Parathyroid adenoma (tissue), 2 donors: ENCODE results near the gene TCEAL5.
A peak's percentile ranks its signal among the peaks of the same experiment; 100 is the strongest.
"Not testable (repeated sequence)": the region's sequence is repeated elsewhere in the genome, so short reads cannot be mapped to it uniquely, and the experiment has no call there.

Source experiments
- H2AFZ ChIP-seq: fragments of 300-600 bp; sonication (generic); one replicate; pipeline ENCODE4 v1.7.0; 2017; ENCODE audit warnings: antibody characterized with exemption, mild to moderate bottlenecking
- H3K27ac ChIP-seq: fragments of 300-600 bp; sonication (generic); one replicate; pipeline ENCODE4 v1.7.0; 2017
- H3K27me3 ChIP-seq: fragments of 300-600 bp; sonication (generic); one replicate; pipeline ENCODE4 v1.7.0; 2017; ENCODE audit warnings: low read length; ENCODE audit not compliant: control insufficient read depth, insufficient read depth
- H3K36me3 ChIP-seq: fragments of 300-600 bp; sonication (generic); one replicate; pipeline ENCODE4 v1.7.0; 2017; ENCODE audit warnings: low read length; ENCODE audit not compliant: control insufficient read depth, insufficient read depth
- H3K4me1 ChIP-seq: fragments of 300-600 bp; sonication (generic); one replicate; pipeline ENCODE4 v1.7.0; 2017; ENCODE audit warnings: control low read depth
- H3K4me2 ChIP-seq: fragments of 300-600 bp; sonication (generic); one replicate; pipeline ENCODE4 v1.7.0; 2017; ENCODE audit warnings: low read length
- H3K4me3 ChIP-seq: fragments of 300-600 bp; sonication (generic); one replicate; pipeline ENCODE4 v1.7.0; 2017; ENCODE audit warnings: low read depth, low read length
- H3K79me2 ChIP-seq: fragments of 300-600 bp; sonication (generic); one replicate; pipeline ENCODE4 v1.7.0; 2017; ENCODE audit warnings: control low read depth
- H3K9ac ChIP-seq: fragments of 300-600 bp; sonication (generic); one replicate; pipeline ENCODE4 v1.7.0; 2017; ENCODE audit warnings: mild to moderate bottlenecking
- H3K9me3 ChIP-seq: fragments of 300-600 bp; sonication (generic); one replicate; pipeline ENCODE4 v1.7.0; 2017; ENCODE audit warnings: low read length; ENCODE audit not compliant: control insufficient read depth
- CTCF ChIP-seq: fragments of 300-600 bp; sonication (generic); IDR thresholded peaks from one replicate; pipeline ENCODE4 v1.7.0; 2017; ENCODE audit warnings: antibody characterized with exemption, mild to moderate bottlenecking
- donor health status: primary hyperparathyroidism.

TCEAL5 gene, protein sequence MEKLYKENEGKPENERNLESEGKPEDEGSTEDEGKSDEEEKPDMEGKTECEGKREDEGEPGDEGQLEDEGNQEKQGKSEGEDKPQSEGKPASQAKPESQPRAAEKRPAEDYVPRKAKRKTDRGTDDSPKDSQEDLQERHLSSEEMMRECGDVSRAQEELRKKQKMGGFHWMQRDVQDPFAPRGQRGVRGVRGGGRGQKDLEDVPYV

DNA sequence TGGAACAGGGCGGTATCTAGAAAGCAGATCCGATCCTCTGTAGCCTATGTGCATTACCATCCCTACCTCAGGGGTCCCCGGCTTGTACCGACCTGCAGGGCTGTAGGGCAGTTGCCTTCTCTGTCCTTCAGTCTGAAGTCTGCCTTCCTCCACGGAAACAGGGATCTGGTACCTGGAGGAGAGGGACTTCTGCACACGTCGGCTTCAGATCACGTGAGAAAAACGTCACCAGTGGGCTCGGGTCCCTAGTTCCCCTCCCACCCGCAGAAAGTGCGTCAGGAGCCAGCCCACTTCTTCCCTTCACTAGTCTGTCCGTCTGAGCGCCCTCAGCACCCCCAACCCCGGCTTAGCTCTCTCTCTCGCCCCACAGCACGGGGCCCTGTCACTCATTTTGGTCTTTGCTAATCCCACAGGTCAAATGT, at the start of gene TCEAL5:
TCEAL5 (minus strand) TSS at position 170 of the 422 bp plus-strand sequence. CDS start 2,187 bp downstream, outside the sequence.
- H3K4me2 ChIP-seq, result no peak within 1 kb of the TSS
- no peaks in the 10 kb centered on the region for H3K79me2 ChIP-seq
- no peak within 1 kb of the TSS for H3K9ac ChIP-seq
- H3K9me3 ChIP-seq, result no peaks in the 10 kb centered on the region
- H3K36me3 ChIP-seq, result no peaks in the 10 kb centered on the region
- no peak within 1 kb of the TSS for H3K27ac ChIP-seq
- no peaks in the 10 kb centered on the region for H3K4me1 ChIP-seq
- no peak within 1 kb of the TSS for H3K4me3 ChIP-seq
- no peaks in the 10 kb centered on the region for H3K27me3 ChIP-seq
- peak within 1 kb of the TSS; percentile 58 for H2AFZ ChIP-seq
- TF ChIP-seq CTCF, result no peak

DNA sequence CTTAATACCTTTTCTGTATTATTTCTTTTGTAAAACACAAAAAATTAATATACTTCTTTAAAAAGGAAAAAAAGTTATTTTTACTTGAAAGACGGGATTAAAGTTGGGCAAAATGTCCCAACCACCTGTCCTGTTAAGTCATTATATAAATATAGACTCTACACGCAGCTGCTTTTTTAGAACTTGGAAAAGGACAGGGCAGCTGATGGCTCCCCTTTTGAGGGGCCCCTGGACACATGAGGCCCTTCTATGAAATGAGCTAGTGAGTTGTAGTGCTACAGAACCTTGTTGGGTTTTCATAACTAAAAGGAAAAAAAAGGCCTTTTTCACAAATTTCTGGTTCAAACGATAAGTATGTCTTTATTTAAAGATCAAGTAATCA, 34.8 kb upstream of the TCEAL5 start:
- H2AFZ ChIP-seq, result peak overlapping the region; percentile 87
- no peaks in the 10 kb centered on the region for H3K4me1 ChIP-seq
- no peaks in the 10 kb centered on the region for H3K79me2 ChIP-seq
- peak overlapping the region; percentile 72 for H3K4me3 ChIP-seq
- no peak overlapping the region for H3K9ac ChIP-seq
- peak overlapping the region; percentile 97 for H3K27ac ChIP-seq
- no peak for TF ChIP-seq CTCF
- H3K27me3 ChIP-seq, result no peaks in the 10 kb centered on the region
- no peak overlapping the region for H3K4me2 ChIP-seq
- H3K9me3 ChIP-seq, result no peaks in the 10 kb centered on the region
- no peaks in the 10 kb centered on the region for H3K36me3 ChIP-seq

DNA sequence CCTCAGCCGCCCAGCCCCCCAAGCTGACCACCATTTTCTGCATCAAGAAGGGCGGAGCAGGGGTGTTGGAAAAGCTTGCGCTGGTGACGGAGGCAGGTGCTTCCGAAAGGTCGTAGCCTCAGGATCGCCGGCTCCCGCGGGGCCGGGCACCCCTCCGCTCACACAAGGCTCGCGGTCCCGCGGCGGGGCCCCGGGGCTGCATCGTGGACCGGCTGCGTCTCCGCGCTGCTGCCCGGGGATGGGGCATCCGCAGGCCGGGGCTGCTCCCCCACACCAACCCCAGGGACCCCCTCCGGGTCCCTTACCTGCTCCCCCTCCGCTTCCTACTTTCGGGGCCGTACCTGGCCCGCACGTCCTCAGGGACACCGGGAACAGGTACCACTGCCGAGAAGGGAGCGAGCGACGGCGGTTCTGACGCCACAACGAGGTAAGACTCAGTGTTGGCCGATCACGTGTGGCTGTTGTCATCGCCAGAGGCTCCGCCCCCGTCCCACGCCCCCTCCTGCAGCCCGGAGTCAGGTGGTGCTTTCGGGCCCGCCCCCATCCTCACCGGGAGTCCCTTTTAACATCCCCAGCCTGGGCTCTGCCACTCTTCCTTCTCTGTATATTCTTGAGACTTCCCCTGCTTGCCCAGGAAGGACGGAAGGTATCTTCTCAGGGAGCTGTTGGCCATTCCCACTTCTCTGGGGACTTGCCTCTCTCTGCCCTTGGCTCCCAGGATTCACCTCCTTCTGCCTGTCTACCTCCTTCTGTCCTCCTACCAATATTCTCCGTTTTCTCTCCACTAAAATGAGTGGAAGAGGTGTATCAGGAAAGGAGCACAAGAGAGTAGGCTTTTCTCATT, 34.2 kb upstream of the TCEAL5 start, which contains the start of gene BEX2:
BEX2 (minus strand) TSS at position 436 of the 844 bp plus-strand sequence. CDS start 1,014 bp downstream, outside the sequence.
- no peaks in the 10 kb centered on the region for H3K36me3 ChIP-seq
- no peaks in the 10 kb centered on the region for H3K79me2 ChIP-seq
- no peaks in the 10 kb centered on the region for H3K27me3 ChIP-seq
- peak within 1 kb of the TSS; percentile 97 for H3K27ac ChIP-seq
- H3K4me2 ChIP-seq, result peak within 1 kb of the TSS; percentile 68
- H3K9ac ChIP-seq, result peak within 1 kb of the TSS; percentile 94
- H3K4me1 ChIP-seq, result no peaks in the 10 kb centered on the region
- peak within 1 kb of the TSS; percentile 72 for H3K4me3 ChIP-seq
- TF ChIP-seq CTCF, result no peak
- H2AFZ ChIP-seq, result peak within 1 kb of the TSS; percentile 87
- no peaks in the 10 kb centered on the region for H3K9me3 ChIP-seq

- Histone ChIP-seq H3K9me3 (no peaks in the 10 kb centered on the region), H3K36me3 (no peaks in the 10 kb centered on the region), H3K4me1 (no peaks in the 10 kb centered on the region), H3K4me2 (peak overlapping the region; percentile 68), H2AFZ (peak overlapping the region; percentile 87), H3K27me3 (no peaks in the 10 kb centered on the region), H3K9ac (peak overlapping the region; percentile 94), H3K27ac (peak overlapping the region; percentile 97), H3K4me3 (peak overlapping the region; percentile 72), H3K79me2 (no peaks in the 10 kb centered on the region)
- no peak for TF ChIP-seq CTCF
Observed at GRCh38 chrX:103309860-103310554, 33.5 kb upstream of the TCEAL5 start.

DNA sequence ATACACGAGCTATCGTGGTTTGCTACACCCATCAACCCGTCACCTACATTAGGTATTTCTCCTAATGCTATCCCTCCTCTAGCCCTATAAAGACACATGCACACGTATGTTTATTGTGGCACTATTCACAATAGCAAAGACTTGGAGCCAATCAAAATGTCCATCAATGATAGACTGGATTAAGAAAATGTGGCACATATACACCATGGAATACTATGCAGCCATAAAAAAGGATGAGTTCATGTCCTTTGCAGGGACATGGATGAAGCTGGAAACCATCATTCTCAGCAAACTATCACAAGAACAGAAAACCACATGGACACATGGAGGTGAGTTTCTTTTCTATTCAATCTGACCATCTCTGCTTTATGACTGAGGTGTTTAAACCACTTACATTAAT, 29.1 kb upstream of the TCEAL5 start:
- H3K27ac ChIP-seq, H3K4me3 ChIP-seq, H3K79me2 ChIP-seq, H3K4me1 ChIP-seq, H3K36me3 ChIP-seq, H3K4me2 ChIP-seq, H3K27me3 ChIP-seq, H2AFZ ChIP-seq, H3K9me3 ChIP-seq, H3K9ac ChIP-seq: not testable (repeated sequence)
